Metanephros (tissue), 1 donor: Measurements from ENCODE around the gene HNRNPCL1. TPM values are rescaled to one million over a fixed set of nuclear protein-coding genes. Genes with fewer than 3 reads are reported as not detected.

ENCODE experiments used
- total RNA-seq: library from RNA; depleted of rRNA; stranded (reverse); fragments of >200 nt; gene quantifications from one replicate; pipeline ENCODE4 v1.2.3, GENCODE V29; 2014

Gene HNRNPCL1
- total RNA-seq = not detected

DNA sequence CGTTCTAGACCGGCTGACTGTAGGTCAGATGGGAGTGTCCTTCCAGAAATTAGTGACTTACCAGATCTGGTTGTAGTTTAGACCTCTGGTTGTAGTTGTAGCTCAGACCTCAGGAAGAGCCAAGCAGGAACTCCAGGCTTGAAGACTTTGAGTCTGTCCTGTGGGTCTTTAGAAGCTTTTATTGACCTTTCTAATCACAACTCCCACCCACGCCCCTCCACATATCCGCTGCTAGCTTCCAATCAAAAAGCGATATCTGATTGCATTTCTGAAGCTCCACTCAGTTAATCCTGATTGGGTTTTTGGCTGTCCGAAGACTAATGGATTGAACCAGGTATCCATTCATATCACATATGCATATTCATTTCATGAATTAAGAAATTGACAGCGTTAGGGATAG is at the start of gene HNRNPCL1:
Gene HNRNPCL1 (minus strand): TSS at position 101 of the 400 bp plus-strand sequence. CDS start 431 bp downstream, outside the sequence.

DNA sequence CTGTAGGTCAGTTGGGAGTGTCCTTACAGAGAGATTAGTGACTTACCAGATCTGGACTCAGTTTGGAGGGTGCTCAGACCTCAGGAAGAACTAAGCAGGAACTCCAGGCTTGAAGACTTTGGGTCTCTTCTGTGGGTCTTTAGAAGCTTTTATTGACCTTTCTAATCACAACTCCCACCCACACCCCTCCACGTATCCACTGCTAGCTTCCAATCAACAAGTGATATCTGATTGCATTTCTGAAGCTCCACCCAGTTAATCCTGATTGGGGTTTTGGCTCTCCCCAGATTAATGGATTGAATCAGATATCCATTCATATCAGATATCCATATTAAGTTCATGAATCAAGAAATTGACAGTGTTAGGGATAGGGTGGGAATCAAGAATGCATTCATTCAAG is 49.6 kb upstream of the HNRNPCL1 start, which contains the start of gene PRAMEF10:
Gene PRAMEF10 (minus strand): TSS at position 101 of the 400 bp plus-strand sequence. CDS start 2,423 bp downstream, outside the sequence.

DNA sequence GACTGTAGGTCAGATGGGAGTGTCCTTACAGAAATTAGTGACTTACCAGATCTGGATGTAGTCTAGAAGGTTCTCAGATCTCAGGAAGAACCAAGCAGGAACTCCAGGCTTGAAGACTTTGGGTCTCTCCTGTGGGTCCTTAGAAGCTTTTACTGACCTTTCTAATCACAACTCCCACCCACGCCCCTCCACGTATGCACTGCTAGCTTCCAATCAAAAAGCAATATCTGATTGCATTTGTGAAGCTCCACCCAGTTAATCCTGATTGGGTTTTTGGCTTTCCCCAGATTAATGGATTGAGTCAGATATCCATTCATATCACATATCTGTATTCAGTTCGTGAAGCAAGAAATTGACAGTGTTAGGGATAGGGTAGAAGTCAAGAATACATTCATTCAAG is 37.6 kb upstream of the HNRNPCL1 start, which contains the start of gene PRAMEF4:
Gene PRAMEF4 (minus strand): TSS at position 101 of the 400 bp plus-strand sequence. CDS start 2,807 bp downstream, outside the sequence.

DNA sequence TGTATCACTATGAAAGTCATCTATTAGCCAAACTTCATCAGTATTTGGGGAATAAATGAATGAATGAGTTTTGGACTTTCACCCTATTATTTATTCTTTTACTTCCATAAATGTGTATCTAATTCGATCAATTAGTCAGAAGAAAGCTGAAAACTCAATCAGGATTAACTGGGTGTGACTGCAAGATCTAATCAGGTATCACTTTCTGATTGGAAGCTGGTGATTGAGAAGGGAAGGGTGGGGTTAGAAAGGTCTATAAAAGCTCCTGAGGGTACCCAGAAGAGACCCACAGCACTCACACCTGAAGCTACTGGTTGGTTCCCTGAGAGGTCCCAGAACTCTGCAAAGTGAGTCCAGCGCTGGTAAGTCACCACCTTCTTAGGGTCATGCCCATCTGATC is 8.3 kb upstream of the HNRNPCL1 start, which contains the start of gene PRAMEF2:
Gene PRAMEF2 (plus strand): TSS at position 301 of the 400 bp plus-strand sequence. CDS start 1,924 bp downstream, outside the sequence.

DNA sequence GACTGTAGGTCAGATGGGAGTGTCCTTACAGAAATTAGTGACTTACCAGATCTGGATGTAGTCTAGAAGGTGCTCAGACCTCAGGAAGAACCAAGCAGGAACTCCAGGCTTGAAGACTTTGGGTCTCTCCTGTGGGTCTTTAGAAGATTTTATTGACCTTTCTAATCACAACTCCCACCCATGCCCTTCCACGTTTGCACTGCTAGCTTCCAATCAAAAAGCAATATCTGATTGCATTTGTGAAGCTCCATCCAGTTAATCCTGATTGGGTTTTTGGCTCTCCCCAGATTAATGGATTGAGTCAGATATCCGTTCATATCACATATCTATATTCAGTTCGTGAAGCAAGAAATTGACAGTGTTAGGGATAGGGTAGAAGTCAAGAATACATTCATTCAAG is 17.2 kb downstream of the HNRNPCL1 start, which contains the start of gene PRAMEF11:
Gene PRAMEF11 (minus strand): TSS at position 101 of the 400 bp plus-strand sequence. CDS start 2,621 bp downstream, outside the sequence.

Other genes starting within 250 kb of the HNRNPCL1 start
- 159 TPM for gene DHRS3, start 230.5 kb downstream of the HNRNPCL1 start, total RNA-seq
- 0.82 TPM for gene AADACL4, start 204.6 kb downstream of the HNRNPCL1 start, total RNA-seq
- gene AADACL3, start 132.6 kb downstream of the HNRNPCL1 start, total RNA-seq = not detected
- gene CFAP107, start 102.5 kb downstream of the HNRNPCL1 start, total RNA-seq = 0.12 TPM
- gene PRAMEF12, start 75.0 kb downstream of the HNRNPCL1 start, total RNA-seq = not detected
- gene PRAMEF1, start 57.3 kb downstream of the HNRNPCL1 start, total RNA-seq = not detected
- not detected for gene PRAMEF11, start 17.3 kb downstream of the HNRNPCL1 start, total RNA-seq
- gene PRAMEF2, start 8.4 kb upstream of the HNRNPCL1 start, total RNA-seq = not detected
- gene PRAMEF4, start 37.5 kb upstream of the HNRNPCL1 start, total RNA-seq = not detected
- gene PRAMEF10, start 49.5 kb upstream of the HNRNPCL1 start, total RNA-seq = not detected
- not detected for gene PRAMEF7, start 67.9 kb upstream of the HNRNPCL1 start, total RNA-seq
- not detected for gene PRAMEF6, start 98.9 kb upstream of the HNRNPCL1 start, total RNA-seq
- not detected for gene PRAMEF27, start 207.9 kb upstream of the HNRNPCL1 start, total RNA-seq
- not detected for gene HNRNPCL3, start 212.0 kb upstream of the HNRNPCL1 start, total RNA-seq
- not detected for gene PRAMEF25, start 222.1 kb upstream of the HNRNPCL1 start, total RNA-seq